ENCODE data around the gene SPACDR.

DNA sequence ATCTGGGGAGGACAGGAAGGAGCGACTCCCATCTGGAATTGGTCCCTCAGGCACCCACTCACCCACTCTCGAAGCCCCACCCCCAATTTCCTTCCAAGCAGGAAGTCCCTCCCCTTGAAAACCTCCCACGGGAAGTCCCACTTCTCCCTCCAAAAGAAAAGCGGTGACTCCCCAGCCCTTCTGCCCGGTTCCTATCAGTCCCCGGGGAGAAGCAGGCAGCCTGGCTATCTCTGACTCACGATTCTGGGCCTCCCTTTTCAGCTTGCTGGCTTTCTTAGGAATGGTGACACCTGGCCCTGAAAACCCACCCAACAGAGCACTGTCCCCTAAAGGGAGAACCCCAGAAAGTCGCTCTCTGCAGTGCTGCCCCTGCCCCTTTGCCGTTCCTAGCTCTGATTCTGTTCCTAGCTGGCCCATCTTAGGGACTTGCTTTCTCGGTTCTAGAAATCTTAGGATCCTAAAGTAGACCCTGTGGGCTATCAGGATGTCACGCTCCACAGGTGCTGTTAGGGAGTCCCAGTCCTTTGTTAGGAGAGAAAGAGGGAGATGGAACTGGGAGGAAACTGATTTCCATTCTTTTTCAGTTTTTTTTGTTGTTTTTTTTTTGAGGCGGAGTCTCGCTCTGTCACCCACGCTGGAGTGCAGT, 8.9 kb upstream of the SPACDR start:
- TF ChIP-seq, protein P1, sequence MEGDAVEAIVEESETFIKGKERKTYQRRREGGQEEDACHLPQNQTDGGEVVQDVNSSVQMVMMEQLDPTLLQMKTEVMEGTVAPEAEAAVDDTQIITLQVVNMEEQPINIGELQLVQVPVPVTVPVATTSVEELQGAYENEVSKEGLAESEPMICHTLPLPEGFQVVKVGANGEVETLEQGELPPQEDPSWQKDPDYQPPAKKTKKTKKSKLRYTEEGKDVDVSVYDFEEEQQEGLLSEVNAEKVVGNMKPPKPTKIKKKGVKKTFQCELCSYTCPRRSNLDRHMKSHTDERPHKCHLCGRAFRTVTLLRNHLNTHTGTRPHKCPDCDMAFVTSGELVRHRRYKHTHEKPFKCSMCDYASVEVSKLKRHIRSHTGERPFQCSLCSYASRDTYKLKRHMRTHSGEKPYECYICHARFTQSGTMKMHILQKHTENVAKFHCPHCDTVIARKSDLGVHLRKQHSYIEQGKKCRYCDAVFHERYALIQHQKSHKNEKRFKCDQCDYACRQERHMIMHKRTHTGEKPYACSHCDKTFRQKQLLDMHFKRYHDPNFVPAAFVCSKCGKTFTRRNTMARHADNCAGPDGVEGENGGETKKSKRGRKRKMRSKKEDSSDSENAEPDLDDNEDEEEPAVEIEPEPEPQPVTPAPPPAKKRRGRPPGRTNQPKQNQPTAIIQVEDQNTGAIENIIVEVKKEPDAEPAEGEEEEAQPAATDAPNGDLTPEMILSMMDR (IDR thresholded peaks at IDR 0.05; ENCODE audit: insufficient read depth, low read depth, low read length) = no peak
- no peak for TF ChIP-seq EZH2 (IDR thresholded peaks at IDR 0.05; ENCODE audit: insufficient read depth, low read length)
